IPS-18a (cell line): ENCODE data around the gene EVA1C.

ENCODE experiments used
- H3K27ac ChIP-seq: one replicate; pipeline ENCODE4 v1.5.1; 2013; ENCODE audit warnings: low read length
- H3K27me3 ChIP-seq: one replicate; pipeline ENCODE4 v1.6.1; 2013; ENCODE audit warnings: mild to moderate bottlenecking, low read length; ENCODE audit not compliant: control insufficient read depth, insufficient read depth
- H3K36me3 ChIP-seq: one replicate; pipeline ENCODE4 v1.6.1; 2013; ENCODE audit warnings: low read depth, low read length; ENCODE audit not compliant: control insufficient read depth
- H3K4me1 ChIP-seq: one replicate; pipeline ENCODE4 v1.6.1; 2013; ENCODE audit warnings: low read depth, low read length; ENCODE audit not compliant: control insufficient read depth
- H3K4me3 ChIP-seq: one replicate; pipeline ENCODE4 v1.5.1; 2013; ENCODE audit warnings: low read length
- H3K9ac ChIP-seq: one replicate; pipeline ENCODE4 v1.6.1; 2013; ENCODE audit warnings: mild to moderate bottlenecking, low read length, moderate library complexity
- H3K9me3 ChIP-seq: one replicate; pipeline ENCODE4 v1.6.1; 2013; ENCODE audit warnings: low read depth, low read length; ENCODE audit not compliant: control insufficient read depth

EVA1C gene

GRCh38 chr21:32391755-32392154 is 20.8 kb upstream of the EVA1C start:
- peaks cover 15% of the 10 kb centered on the region for H3K27me3 ChIP-seq
- no peaks in the 10 kb centered on the region for H3K36me3 ChIP-seq
- H3K4me3 ChIP-seq, result peak overlapping the region; percentile 95
- no peak overlapping the region for H3K27ac ChIP-seq
- H3K4me1 ChIP-seq, result no peaks in the 10 kb centered on the region
- H3K9me3 ChIP-seq, result no peaks in the 10 kb centered on the region
- H3K9ac ChIP-seq, result peak overlapping the region; percentile 76

- Histone ChIP-seq H3K4me3 (peak overlapping the region; percentile 95), H3K27me3 (peaks cover 15% of the 10 kb centered on the region), H3K36me3 (no peaks in the 10 kb centered on the region), H3K9ac (peak overlapping the region; percentile 76), H3K9me3 (no peaks in the 10 kb centered on the region), H3K27ac (no peak overlapping the region), H3K4me1 (no peaks in the 10 kb centered on the region)
Measured at GRCh38 chr21:32392299-32392879, 20.1 kb upstream of the EVA1C start.

GRCh38 chr21:32392880-32393676 is 19.4 kb upstream of the EVA1C start, which contains the start of gene URB1:
Gene URB1 (minus strand): TSS chr21:32393012. CDS start chr21:32392910, 102 bp downstream.
- H3K9ac ChIP-seq, result peak within 1 kb of the TSS; percentile 76
- H3K36me3 ChIP-seq, result no peaks in the 10 kb centered on the region
- H3K27ac ChIP-seq, result peak within 1 kb of the TSS; percentile 51
- no peaks in the 10 kb centered on the region for H3K9me3 ChIP-seq
- no peaks in the 10 kb centered on the region for H3K4me1 ChIP-seq
- H3K27me3 ChIP-seq, result peaks cover 15% of the 10 kb centered on the region
- H3K4me3 ChIP-seq, result peak within 1 kb of the TSS; percentile 95

GRCh38 chr21:32393677-32394001 is 18.9 kb upstream of the EVA1C start:
- Histone ChIP-seq H3K27me3 (peaks cover 15% of the 10 kb centered on the region), H3K27ac (no peak overlapping the region), H3K36me3 (no peaks in the 10 kb centered on the region), H3K9ac (peak overlapping the region; percentile 64), H3K4me1 (no peaks in the 10 kb centered on the region), H3K4me3 (peak overlapping the region; percentile 95), H3K9me3 (no peaks in the 10 kb centered on the region)

- no peaks in the 10 kb centered on the region for H3K9me3 ChIP-seq
- no peaks in the 10 kb centered on the region for H3K36me3 ChIP-seq
- no peak overlapping the region for H3K9ac ChIP-seq
- no peak overlapping the region for H3K27ac ChIP-seq
- H3K27me3 ChIP-seq, result no peaks in the 10 kb centered on the region
- H3K4me3 ChIP-seq, result no peak overlapping the region
- H3K4me1 ChIP-seq, result peaks cover 3% of the 10 kb centered on the region
Measured at GRCh38 chr21:32403201-32403777, 9.2 kb upstream of the EVA1C start.

GRCh38 chr21:32406405-32406804 is 6.1 kb upstream of the EVA1C start:
- Histone ChIP-seq H3K9me3 (no peaks in the 10 kb centered on the region), H3K9ac (no peak overlapping the region), H3K27ac (no peak overlapping the region), H3K27me3 (peaks cover 20% of the 10 kb centered on the region), H3K4me3 (no peak overlapping the region), H3K36me3 (no peaks in the 10 kb centered on the region), H3K4me1 (peaks cover 3% of the 10 kb centered on the region)

GRCh38 chr21:32410291-32410690 is 2.2 kb upstream of the EVA1C start:
- H3K36me3 ChIP-seq, result no peaks in the 10 kb centered on the region
- no peaks in the 10 kb centered on the region for H3K9me3 ChIP-seq
- H3K4me1 ChIP-seq, result peaks cover 7% of the 10 kb centered on the region
- peaks cover 59% of the 10 kb centered on the region for H3K27me3 ChIP-seq
- no peak overlapping the region for H3K27ac ChIP-seq
- H3K4me3 ChIP-seq, result no peak overlapping the region
- H3K9ac ChIP-seq, result no peak overlapping the region

- no peak overlapping the region for H3K4me3 ChIP-seq
- no peaks in the 10 kb centered on the region for H3K9me3 ChIP-seq
- no peak overlapping the region for H3K27ac ChIP-seq
- peaks cover 65% of the 10 kb centered on the region for H3K27me3 ChIP-seq
- H3K36me3 ChIP-seq, result no peaks in the 10 kb centered on the region
- no peak overlapping the region for H3K9ac ChIP-seq
- H3K4me1 ChIP-seq, result peaks cover 14% of the 10 kb centered on the region
Measured at GRCh38 chr21:32410916-32411315, 1.6 kb upstream of the EVA1C start.

- Histone ChIP-seq H3K9me3 (no peaks in the 10 kb centered on the region), H3K36me3 (no peaks in the 10 kb centered on the region), H3K9ac (no peak overlapping the region), H3K4me3 (peak overlapping the region; percentile 56), H3K4me1 (peaks cover 15% of the 10 kb centered on the region), H3K27ac (no peak overlapping the region), H3K27me3 (peaks cover 66% of the 10 kb centered on the region)
Measured at GRCh38 chr21:32411350-32412161, 950 bp upstream of the EVA1C start.

- Histone ChIP-seq H3K9me3 (no peaks in the 10 kb centered on the region), H3K27ac (no peak overlapping the region), H3K9ac (no peak overlapping the region), H3K36me3 (no peaks in the 10 kb centered on the region), H3K4me1 (peaks cover 15% of the 10 kb centered on the region), H3K27me3 (peaks cover 66% of the 10 kb centered on the region), H3K4me3 (peak overlapping the region; percentile 56)
Measured at GRCh38 chr21:32413015-32413504, 554 bp downstream of the EVA1C start.
